ENCODE measurements around the gene TFAP2B. TPM values are rescaled to one million over a fixed set of nuclear protein-coding genes. Genes with fewer than 3 reads are reported as not detected.

TFAP2B gene
- total RNA-seq, 1 donor from 2014 or later = not detected

DNA sequence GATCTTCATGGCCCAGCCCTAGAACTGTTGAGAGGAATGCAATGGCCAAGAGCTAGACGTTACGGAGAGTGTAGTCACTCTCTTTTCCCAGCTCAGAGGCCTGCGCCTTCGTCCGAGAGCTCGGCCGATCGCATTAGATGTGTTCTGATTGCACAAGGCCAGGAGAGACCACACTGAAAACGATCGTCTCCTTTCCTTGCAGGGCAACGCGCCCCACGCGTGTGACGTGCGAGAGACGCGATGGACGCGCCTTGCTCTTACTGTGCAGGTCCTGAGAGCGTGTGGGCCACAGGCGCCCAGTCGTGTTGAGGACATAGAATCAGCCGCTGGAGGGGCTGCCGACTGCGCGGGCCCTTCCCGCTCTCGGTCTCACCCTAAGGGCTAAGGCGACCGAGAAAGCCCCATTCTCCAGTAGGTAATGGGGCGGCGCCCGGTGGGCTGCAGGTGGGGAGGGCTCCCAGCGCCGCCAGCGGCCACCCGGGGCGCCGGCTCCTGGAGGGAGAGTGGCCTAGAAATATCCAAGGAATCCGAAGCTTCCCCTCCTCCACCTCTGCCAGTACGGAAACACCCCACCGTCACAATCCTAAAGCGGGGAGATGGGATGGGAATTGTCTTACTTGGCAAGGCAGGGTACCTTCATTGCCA lies 26.9 kb downstream of the TFAP2B start:
- DNase-seq (ENCODE audit: low spot score) = no peak
- intact Hi-C loops (cut with micrococcal nuclease) = loop anchor here (2.0 kb wide), 1 partner anchor 125 kb away; no protein-coding TSS in a partner anchor
- H3K36me3 Mint-ChIP-seq (ENCODE audit: low read depth) = peaks cover 2% of the 10 kb centered on the region
- peaks cover 11% of the 10 kb centered on the region for H3K9me3 Mint-ChIP-seq
- peaks cover 75% of the 10 kb centered on the region for H3K27me3 Mint-ChIP-seq (ENCODE audit: insufficient read depth)
- H3K27ac Mint-ChIP-seq = no peak overlapping the region
- H3K4me3 Mint-ChIP-seq = no peak overlapping the region
- H3K4me1 Mint-ChIP-seq (ENCODE audit: low read depth) = no peaks in the 10 kb centered on the region

DNA sequence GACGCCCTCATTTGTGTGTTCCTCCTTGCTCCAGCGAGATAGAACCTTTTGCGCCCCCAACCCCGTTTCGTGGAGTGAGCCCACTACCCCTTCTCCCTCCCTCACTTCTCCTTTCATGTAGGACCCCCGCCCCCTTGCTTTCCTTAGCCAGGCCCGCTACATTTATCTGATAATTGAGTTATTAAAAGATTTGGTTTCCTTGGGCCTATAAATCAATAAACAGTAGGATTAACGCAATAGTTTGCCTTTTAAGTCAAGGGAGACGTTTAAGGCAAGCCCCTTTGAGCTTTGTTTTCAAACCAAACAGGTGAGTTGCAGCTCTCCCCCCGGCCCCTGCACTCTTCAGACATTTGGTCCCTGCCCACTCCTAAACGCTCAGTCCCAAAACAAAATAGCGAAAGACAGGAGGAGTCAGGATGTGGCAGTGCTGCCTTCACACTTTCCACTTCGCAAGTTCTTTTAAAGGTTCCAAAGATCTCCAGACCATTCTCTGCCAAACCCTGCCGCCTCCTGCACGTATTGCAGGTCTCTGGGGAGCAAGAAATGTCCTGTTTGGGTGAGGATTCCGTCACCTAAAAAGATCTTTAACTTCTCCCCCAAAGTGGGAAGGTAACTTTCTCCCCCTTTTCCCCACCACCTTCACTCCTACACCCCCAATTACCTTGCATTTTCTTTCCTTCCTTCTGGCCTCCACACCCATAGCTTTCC lies 27.6 kb downstream of the TFAP2B start:
- H3K27me3 Mint-ChIP-seq (ENCODE audit: insufficient read depth) = peaks cover 77% of the 10 kb centered on the region
- intact Hi-C loops (cut with micrococcal nuclease) = no loop called here
- H3K27ac Mint-ChIP-seq = no peak overlapping the region
- DNase-seq (ENCODE audit: low spot score) = no peak
- H3K4me3 Mint-ChIP-seq = no peak overlapping the region
- H3K9me3 Mint-ChIP-seq = peaks cover 11% of the 10 kb centered on the region
- peaks cover 2% of the 10 kb centered on the region for H3K36me3 Mint-ChIP-seq (ENCODE audit: low read depth)
- no peaks in the 10 kb centered on the region for H3K4me1 Mint-ChIP-seq (ENCODE audit: low read depth)

DNA sequence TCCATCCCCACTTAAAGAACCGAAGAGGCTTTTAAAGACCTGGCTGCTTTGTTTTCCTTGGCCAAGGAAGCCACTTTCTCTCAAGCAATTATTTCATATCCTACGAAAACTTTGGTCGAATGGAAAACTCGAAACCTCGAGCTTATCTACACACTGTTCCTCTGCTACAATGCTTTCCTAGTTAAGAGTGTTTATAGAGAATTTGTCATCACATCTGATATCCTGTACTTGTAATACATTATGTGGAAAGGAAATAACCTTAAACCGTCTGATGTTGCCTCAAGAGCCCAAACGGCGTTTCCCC lies 28.1 kb downstream of the TFAP2B start:
- peaks cover 2% of the 10 kb centered on the region for H3K36me3 Mint-ChIP-seq (ENCODE audit: low read depth)
- no peak overlapping the region for H3K4me3 Mint-ChIP-seq
- H3K9me3 Mint-ChIP-seq = peaks cover 11% of the 10 kb centered on the region
- H3K27me3 Mint-ChIP-seq (ENCODE audit: insufficient read depth) = peaks cover 76% of the 10 kb centered on the region
- intact Hi-C loops (cut with micrococcal nuclease) = no loop called here
- DNase-seq (ENCODE audit: low spot score) = no peak
- no peaks in the 10 kb centered on the region for H3K4me1 Mint-ChIP-seq (ENCODE audit: low read depth)
- H3K27ac Mint-ChIP-seq = no peak overlapping the region

DNA sequence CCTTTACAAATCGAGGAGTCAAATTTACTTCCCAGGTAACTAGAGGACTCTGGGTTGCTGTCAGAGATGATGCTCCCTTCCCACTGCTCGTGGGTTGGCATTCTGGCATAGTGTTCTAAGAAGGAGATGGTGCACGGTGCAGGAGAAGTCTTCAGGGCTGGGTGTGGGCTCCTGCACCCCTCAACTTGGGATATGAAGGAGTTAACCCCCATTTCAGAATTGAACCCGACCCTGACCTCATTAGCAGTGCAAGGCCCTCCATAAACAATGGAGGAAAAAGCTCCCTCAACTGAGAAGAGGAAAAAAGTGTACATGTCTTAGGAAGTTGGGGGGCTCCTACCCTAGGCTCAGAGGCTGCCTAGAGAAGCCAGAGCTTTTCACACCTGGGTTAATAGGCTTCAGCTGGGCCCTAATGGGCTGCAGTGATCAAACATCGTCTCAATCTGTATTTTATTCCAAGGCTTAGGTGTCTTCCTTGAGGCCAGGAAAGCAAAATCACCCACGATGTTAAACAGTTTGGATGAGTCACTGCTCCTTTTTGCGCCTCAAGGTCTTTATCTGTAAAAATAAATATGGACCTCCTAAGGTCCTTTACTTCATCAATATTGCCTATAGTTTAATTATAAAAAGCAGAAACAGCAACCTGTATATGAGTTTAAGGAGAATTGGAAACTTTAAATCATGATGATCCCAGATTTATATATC lies 29.4 kb downstream of the TFAP2B start:
- DNase-seq (ENCODE audit: low spot score) = no peak
- no peak overlapping the region for H3K4me3 Mint-ChIP-seq

DNA sequence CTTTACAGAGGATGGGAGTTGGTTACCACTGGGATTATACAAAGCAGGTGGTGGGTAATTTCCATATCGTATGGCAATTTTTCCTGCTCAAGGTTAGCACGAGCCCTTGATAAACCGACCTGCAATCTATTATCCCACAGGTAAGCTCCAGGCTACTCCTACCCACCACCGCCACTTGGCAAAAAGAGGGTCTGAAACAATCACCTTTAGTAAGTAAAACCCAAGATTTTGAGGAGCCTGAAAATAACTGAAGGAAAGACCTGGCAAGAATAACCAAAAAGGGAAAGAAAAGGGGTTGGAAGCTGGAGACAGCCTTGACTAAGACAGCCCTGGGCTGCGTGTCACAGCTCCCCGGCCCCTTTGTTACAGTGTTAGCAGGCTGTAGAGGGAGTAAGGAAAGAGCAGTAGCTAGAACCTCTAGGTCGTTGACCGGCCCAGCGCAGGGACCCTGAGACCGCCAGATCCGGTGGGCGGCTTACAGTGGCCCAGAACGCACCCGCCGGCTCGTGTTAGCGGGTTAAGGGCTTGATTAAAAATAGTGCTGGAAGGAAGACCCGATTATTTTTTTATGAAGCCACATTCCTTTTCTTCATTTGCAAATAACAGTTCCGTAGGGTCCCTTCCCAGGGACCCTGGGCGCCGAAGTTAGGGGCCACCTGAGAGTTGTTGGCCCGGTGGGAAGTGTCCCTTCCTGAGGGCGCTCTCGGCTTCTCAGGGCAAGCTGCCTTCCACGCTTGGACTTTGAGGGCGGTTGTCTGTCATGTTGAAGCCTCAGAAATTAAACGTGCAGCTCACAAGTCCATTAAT lies 30.5 kb downstream of the TFAP2B start:
- intact Hi-C loops (cut with micrococcal nuclease) = loop anchor here (2.0 kb wide), 1 partner anchor 24 kb away; no protein-coding TSS in a partner anchor
- no peak overlapping the region for H3K27ac Mint-ChIP-seq
- no peak overlapping the region for H3K4me3 Mint-ChIP-seq
- H3K4me1 Mint-ChIP-seq (ENCODE audit: low read depth) = no peaks in the 10 kb centered on the region
- no peak for DNase-seq (ENCODE audit: low spot score)
- H3K27me3 Mint-ChIP-seq (ENCODE audit: insufficient read depth) = peaks cover 67% of the 10 kb centered on the region
- H3K36me3 Mint-ChIP-seq (ENCODE audit: low read depth) = peaks cover 2% of the 10 kb centered on the region
- H3K9me3 Mint-ChIP-seq = peaks cover 11% of the 10 kb centered on the region

More for the DNA sequence above, 29.4 kb downstream of the TFAP2B start:
- Mint-ChIP-seq H3K27ac (no peak overlapping the region), H3K9me3 (peaks cover 11% of the 10 kb centered on the region), H3K36me3 (ENCODE audit: low read depth) (peaks cover 2% of the 10 kb centered on the region), H3K27me3 (ENCODE audit: insufficient read depth) (peaks cover 75% of the 10 kb centered on the region), H3K4me1 (ENCODE audit: low read depth) (no peaks in the 10 kb centered on the region)
- intact Hi-C loops (cut with micrococcal nuclease) = loop anchor here (2.0 kb wide), 1 partner anchor 23 kb away; no protein-coding TSS in a partner anchor

DNA sequence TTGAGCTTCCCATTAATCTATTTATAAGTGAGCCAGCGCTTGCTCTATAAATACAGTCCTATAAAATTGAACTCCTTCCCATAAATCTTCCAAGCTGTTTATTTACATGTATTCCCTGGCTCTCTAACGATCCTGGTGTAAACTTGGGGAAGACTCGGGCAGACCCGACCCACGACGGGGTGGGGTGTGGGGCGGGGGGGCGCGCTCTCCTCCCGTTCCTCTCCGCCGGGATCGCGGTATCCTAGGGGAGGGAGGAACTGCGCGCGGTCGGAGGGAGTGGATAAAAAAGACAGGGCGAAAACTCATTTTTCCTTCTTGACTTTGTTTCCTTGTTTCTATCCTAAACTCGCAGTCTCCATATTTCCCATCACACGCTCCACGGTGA lies 31.1 kb downstream of the TFAP2B start:
- Mint-ChIP-seq H3K9me3 (peaks cover 11% of the 10 kb centered on the region), H3K4me1 (ENCODE audit: low read depth) (no peaks in the 10 kb centered on the region), H3K36me3 (ENCODE audit: low read depth) (peaks cover 2% of the 10 kb centered on the region), H3K27ac (no peak overlapping the region), H3K4me3 (no peak overlapping the region), H3K27me3 (ENCODE audit: insufficient read depth) (peaks cover 61% of the 10 kb centered on the region)
- intact Hi-C loops (cut with micrococcal nuclease) = loop anchor here (2.0 kb wide), 1 partner anchor 25 kb away; no protein-coding TSS in a partner anchor
- no peak for DNase-seq (ENCODE audit: low spot score)

DNA sequence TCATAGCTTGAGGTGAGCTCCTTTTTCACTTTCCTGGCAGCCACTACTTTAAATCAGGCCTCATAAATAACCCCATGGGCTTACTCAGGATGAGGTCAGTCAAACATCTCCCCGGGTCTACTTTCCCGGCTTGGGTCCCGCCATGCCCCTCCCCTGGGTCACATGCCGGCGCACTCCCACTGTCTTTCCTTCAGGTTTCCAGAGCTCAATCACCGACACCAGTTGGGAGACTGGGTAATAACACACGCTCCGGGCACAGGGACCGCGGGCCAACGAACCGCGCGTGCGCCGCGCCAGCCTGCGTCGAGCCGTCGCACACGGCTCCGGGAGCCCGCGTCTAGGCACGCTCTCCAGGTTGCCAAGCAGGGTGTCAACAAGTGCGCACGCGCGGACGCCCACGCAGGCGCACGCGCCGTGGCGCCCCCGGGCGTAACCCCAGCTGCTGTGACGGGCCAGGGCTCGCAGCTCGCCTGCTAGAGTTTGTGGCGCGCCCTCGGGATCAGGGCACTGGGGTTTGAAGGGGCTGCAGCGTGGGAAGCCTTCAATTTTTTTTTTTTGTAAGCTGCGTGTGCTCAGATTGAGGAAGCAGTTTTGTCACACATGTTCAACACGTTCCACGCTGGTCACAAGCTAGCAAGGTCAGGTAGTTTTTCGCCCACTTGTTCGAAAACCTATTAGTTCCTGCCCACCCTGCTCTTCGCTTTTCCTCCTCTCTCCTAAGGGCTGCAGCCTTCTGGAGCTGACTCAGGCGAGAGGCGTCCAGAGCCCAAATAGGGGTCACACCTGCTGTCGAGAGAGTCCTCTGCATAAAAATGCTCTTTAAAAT lies 31.8 kb downstream of the TFAP2B start:
- Mint-ChIP-seq H3K4me3 (no peak overlapping the region), H3K27ac (no peak overlapping the region), H3K27me3 (ENCODE audit: insufficient read depth) (peaks cover 56% of the 10 kb centered on the region), H3K4me1 (ENCODE audit: low read depth) (no peaks in the 10 kb centered on the region), H3K9me3 (peaks cover 11% of the 10 kb centered on the region), H3K36me3 (ENCODE audit: low read depth) (peaks cover 2% of the 10 kb centered on the region)
- intact Hi-C loops (cut with micrococcal nuclease) = no loop called here
- no peak for DNase-seq (ENCODE audit: low spot score)

DNA sequence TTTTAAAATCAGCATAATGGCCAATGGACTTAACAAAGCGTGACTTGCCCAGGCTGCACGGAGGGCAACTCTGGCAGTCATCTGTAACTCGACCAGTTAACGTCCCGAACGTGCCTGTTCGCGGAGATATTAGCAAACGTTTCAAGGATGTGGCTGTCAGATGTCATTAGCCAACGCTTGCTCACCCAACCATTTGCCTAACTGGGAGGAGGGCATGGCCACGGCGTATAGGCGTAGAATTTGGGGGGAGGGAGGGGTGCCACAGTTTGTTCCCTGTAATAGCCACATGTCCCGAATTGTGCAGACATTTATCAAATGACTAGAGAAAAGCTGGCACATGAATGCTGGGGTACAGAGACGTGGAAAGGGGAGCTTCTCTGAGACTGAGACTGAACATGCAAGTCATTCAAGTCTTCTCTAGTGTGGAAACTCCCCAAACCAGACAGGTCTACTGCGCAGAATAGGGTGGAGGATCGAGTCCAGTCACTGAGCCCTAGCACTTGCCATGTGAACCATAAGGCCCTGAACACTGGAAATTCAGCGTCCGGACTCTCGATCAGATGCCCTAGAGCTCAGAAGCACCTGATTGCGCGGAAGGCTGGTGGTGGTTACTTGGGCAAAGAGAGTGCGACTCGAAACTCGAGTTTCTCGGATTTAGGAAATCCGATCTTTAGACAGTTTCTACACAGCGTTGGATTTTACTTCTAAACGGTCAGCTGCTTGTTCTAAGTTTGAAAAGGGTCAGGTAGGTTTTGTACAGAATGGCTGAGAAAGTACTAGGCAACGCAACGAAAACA lies 32.6 kb downstream of the TFAP2B start:
- peaks cover 9% of the 10 kb centered on the region for H3K9me3 Mint-ChIP-seq
- no peak for DNase-seq (ENCODE audit: low spot score)
- H3K4me3 Mint-ChIP-seq = no peak overlapping the region
- peaks cover 53% of the 10 kb centered on the region for H3K27me3 Mint-ChIP-seq (ENCODE audit: insufficient read depth)
- no peaks in the 10 kb centered on the region for H3K4me1 Mint-ChIP-seq (ENCODE audit: low read depth)
- no peak overlapping the region for H3K27ac Mint-ChIP-seq
- H3K36me3 Mint-ChIP-seq (ENCODE audit: low read depth) = peaks cover 2% of the 10 kb centered on the region
- intact Hi-C loops (cut with micrococcal nuclease) = no loop called here

DNA sequence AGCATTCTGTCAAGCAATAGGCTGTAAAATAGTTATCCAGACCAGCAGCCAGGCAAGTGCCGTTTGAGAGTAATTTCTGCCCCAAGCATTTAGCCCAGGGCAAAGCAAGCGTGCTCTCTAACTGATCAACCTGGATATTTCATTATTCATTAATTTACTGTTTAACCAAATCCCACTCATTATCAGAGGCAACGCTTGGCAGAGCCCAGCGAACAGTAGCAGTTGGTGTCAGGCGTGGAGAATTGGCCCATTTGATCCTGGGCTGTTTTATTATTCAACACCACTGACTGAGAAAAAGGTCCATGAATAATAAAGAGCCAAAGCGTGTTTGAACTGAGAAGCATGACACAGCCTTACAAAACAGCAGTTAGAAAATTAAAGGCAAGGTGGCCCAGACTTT lies 35.3 kb downstream of the TFAP2B start:
- Mint-ChIP-seq H3K36me3 (ENCODE audit: low read depth) (no peaks in the 10 kb centered on the region), H3K9me3 (peaks cover 3% of the 10 kb centered on the region), H3K27ac (no peak overlapping the region), H3K27me3 (ENCODE audit: insufficient read depth) (peaks cover 31% of the 10 kb centered on the region), H3K4me3 (no peak overlapping the region), H3K4me1 (ENCODE audit: low read depth) (no peaks in the 10 kb centered on the region)
- intact Hi-C loops (cut with micrococcal nuclease) = no loop called here
- DNase-seq (ENCODE audit: low spot score) = no peak

DNA sequence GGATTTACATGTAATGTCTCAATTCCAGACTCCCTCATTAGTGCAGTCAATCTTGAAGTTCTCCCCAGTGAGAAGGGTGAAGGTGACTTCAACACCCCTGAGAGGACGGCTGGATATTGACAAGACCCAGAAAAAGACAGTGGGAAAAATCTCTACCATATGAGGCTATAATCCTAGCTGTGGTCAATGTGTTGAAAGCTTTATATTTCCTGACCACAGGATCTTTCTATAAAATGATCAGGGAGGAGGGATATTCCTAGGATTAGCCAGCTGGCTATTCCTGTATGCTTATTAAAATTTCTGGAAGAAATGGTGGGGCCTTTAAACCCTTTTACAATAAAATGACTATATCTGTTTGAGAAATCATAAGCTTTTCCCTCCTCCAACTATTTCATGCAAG lies 43.0 kb downstream of the TFAP2B start:
- Mint-ChIP-seq H3K4me1 (ENCODE audit: low read depth) (no peaks in the 10 kb centered on the region), H3K36me3 (ENCODE audit: low read depth) (no peaks in the 10 kb centered on the region), H3K9me3 (no peaks in the 10 kb centered on the region), H3K4me3 (no peak overlapping the region), H3K27me3 (ENCODE audit: insufficient read depth) (no peaks in the 10 kb centered on the region), H3K27ac (no peak overlapping the region)
- DNase-seq (ENCODE audit: low spot score) = no peak
- intact Hi-C loops (cut with micrococcal nuclease) = no loop called here

DNA sequence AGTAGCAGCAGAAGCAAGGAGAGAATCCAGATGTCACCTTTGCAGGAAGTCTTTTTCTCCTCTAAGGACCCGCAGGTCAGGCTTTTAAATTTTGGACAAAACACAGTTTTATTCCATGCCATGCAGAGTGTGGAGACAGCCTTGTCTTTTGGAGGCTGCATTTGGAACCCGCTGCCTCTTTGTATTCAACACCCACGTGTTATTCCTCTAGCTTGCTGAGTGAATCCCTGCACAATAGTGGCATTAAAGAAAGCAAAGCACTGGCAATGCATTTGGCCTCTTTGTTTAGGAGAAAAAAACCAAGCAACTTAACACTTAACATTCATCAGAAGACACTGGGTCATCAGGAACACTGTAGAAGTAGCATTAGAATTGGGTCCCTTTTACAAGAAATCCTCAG lies 43.5 kb downstream of the TFAP2B start:
- H3K27me3 Mint-ChIP-seq (ENCODE audit: insufficient read depth) = no peaks in the 10 kb centered on the region
- H3K27ac Mint-ChIP-seq = no peak overlapping the region
- no peak for DNase-seq (ENCODE audit: low spot score)
- no peaks in the 10 kb centered on the region for H3K4me1 Mint-ChIP-seq (ENCODE audit: low read depth)
- no peaks in the 10 kb centered on the region for H3K9me3 Mint-ChIP-seq
- H3K4me3 Mint-ChIP-seq = no peak overlapping the region
- intact Hi-C loops (cut with micrococcal nuclease) = no loop called here
- H3K36me3 Mint-ChIP-seq (ENCODE audit: low read depth) = no peaks in the 10 kb centered on the region
